Right cardiac atrium (tissue), 5 donors: ENCODE measurements around the gene CHML. TPM values are rescaled to one million over a fixed set of nuclear protein-coding genes. Genes with fewer than 3 reads are reported as not detected.

Experiments used
- ATAC-seq, 2 donors: fragments of 200-7000 bp; cut with Tn5 transposase; one replicate each; pipeline versions ENCODE4 v1.8.0 to v1.9.1; 2020; ENCODE audit warnings: moderate library complexity in 2 of 2, mild to moderate bottlenecking in 1 of 2
- DNase-seq, 3 donors: peaks; one replicate each; pipeline ENCODE4 v3.0.0-alpha.2; 2020
- H3K27ac ChIP-seq: one replicate; pipeline ENCODE4 v1.5.1; 2013; ENCODE audit warnings: mild to moderate bottlenecking, low read length, control low read depth, moderate library complexity
- H3K27me3 ChIP-seq: one replicate; pipeline ENCODE4 v1.6.1; 2013; ENCODE audit not compliant: control insufficient read depth, insufficient read depth
- H3K4me1 ChIP-seq: one replicate; pipeline ENCODE4 v1.6.1; 2013; ENCODE audit warnings: low read length; ENCODE audit not compliant: control insufficient read depth, insufficient read depth
- H3K4me3 ChIP-seq: one replicate; pipeline ENCODE4 v1.5.1; 2013; ENCODE audit warnings: low read length, control low read depth
- H3K9me3 ChIP-seq: one replicate; pipeline ENCODE4 v1.6.1; 2013; ENCODE audit warnings: low read length; ENCODE audit not compliant: control insufficient read depth
- WGBS: extraction: QIAGEN DNeasy Blood & Tissue Kit; methylation state at CpG from one replicate; pipeline ENCODE4 v1.1.7; 2013; 5-methylcytosine and 5-hydroxymethylcytosine counted together
- intact Hi-C, 4 donors: fragments of 100-400 bp; cut with DNase I; formaldehyde crosslinking; loops; one replicate each; pipeline versions ENCODE4 v1.11.0 to v1.14.0; 2022 to 2023
- polyA plus RNA-seq: library from polyadenylated mRNA; stranded (reverse); fragments of 200-250 nt; gene quantifications from one replicate; pipeline ENCODE4 v1.2.3, GENCODE V29; 2013
- total RNA-seq, 4 donors: library from RNA; stranded (reverse); fragmentation: NEBNext Ultra II Directional; extraction: Animal tissue kit (Norgen Biotek cat#: 25700); gene quantifications; one replicate each; pipeline ENCODE4 v1.2.1, GENCODE V29; 2021
- donor health status: healthy with polysubstance abuse.
- donor health status: DM: no; HTN: yes; CAD: no.
- donor health status: DM: no; HTN: no; CAD: no.
- donor health status: DM: no; HTN: yes; CAD: no; lungs with severe emphysema.
- donor health status: DM: yes; HTN: yes; CAD: no.

CHML gene
- total and polyA plus RNA-seq, 5 donors: 1.1 to 7.8 (median 4.1) TPM

DNA sequence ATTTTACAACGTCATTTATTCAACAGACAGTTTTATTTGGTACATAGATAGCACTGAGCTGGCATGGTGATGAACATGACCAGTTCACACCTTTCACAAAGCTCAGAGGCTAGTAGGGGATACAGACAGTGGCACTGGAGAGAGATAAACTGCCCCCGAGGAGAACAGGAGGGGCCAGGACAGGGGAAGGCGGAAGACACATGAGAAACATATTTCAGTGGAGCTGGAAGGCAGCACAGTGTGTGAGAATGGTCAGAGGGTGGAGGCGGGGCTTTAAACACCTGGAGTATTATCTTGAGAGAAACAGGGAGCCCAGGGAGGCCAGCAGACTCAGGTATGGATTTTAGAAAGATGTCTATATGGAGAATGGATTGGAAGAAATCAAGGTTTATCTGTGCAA, 49.5 kb downstream of the CHML start:
- no peak for ATAC-seq

More for the DNA sequence above, 49.5 kb downstream of the CHML start:
- Histone ChIP-seq H3K9me3 (no peaks in the 10 kb centered on the region), H3K4me3 (no peak overlapping the region), H3K27ac (no peak overlapping the region), H3K4me1 (no peaks in the 10 kb centered on the region), H3K27me3 (no peaks in the 10 kb centered on the region)
- WGBS: 49% methylated on average over 4 of the region's 4 CpGs
- intact Hi-C loops: no loop called here
- DNase-seq: no peak

Other genes starting within 250 kb of the CHML start
- 100 to 1,000 TPM; 149 to 188 (median 165) TPM for gene FH, start 120.6 kb downstream of the CHML start, total RNA-seq
- 232 TPM for gene FH, start 120.6 kb downstream of the CHML start, polyA plus RNA-seq
- 1 to 10 TPM in 1 of 4 donors, under 1 TPM in 3; 0.63 to 1.5 (median 0.79) TPM for gene KMO, start 108.0 kb downstream of the CHML start, total RNA-seq
- gene KMO, start 108.0 kb downstream of the CHML start, polyA plus RNA-seq: 0.29 TPM
- 1 to 10 TPM; 4.4 to 8.2 (median 7.0) TPM for gene OPN3, start within 50 bp of the CHML start, total RNA-seq
- 7.2 TPM for gene OPN3, start within 50 bp of the CHML start, polyA plus RNA-seq
- gene WDR64, start 11.9 kb upstream of the CHML start, total RNA-seq: under 1 TPM in 2 of 4 donors, not detected in 2; 0.29 to 0.54 TPM
- gene WDR64, start 11.9 kb upstream of the CHML start, polyA plus RNA-seq: not detected
- under 1 TPM in 2 of 4 donors, not detected in 2; 0.74 to 0.83 TPM for gene EXO1, start 207.8 kb upstream of the CHML start, total RNA-seq
- 0.23 TPM for gene EXO1, start 207.8 kb upstream of the CHML start, polyA plus RNA-seq